Mesothelial cell of epicardium (in vitro differentiated cells): Measurements from ENCODE around the gene ELF1. TPM values are rescaled to one million over a fixed set of nuclear protein-coding genes. Genes with fewer than 3 reads are reported as not detected.

Source experiments
- DNase-seq, 2 experiments: peaks; one replicate each; pipeline ENCODE4 v3.0.0; 2021; ENCODE audit warnings: low spot score in 2 of 2; ENCODE audit not compliant: unreplicated experiment in 2 of 2
- H3K27ac Mint-ChIP-seq: 2 replicates; pipeline ENCODE4 v1.8.0; 2021; ENCODE audit warnings: mixed read lengths
- H3K27me3 Mint-ChIP-seq: 2 replicates; pipeline ENCODE4 v1.8.0; 2021; ENCODE audit warnings: low read depth, mixed read lengths
- H3K36me3 Mint-ChIP-seq: 2 replicates; pipeline ENCODE4 v1.8.0; 2021; ENCODE audit warnings: mixed read lengths
- H3K4me1 Mint-ChIP-seq: 2 replicates; pipeline ENCODE4 v1.8.0; 2021; ENCODE audit warnings: mixed read lengths
- H3K4me3 Mint-ChIP-seq: 2 replicates; pipeline ENCODE4 v1.8.0; 2021; ENCODE audit warnings: mild to moderate bottlenecking, moderate library complexity, mixed read lengths
- H3K9me3 Mint-ChIP-seq: 2 replicates; pipeline ENCODE4 v1.8.0; 2021; ENCODE audit warnings: mixed read lengths
- total RNA-seq: library from RNA; stranded (reverse); gene quantifications from 3 replicates; pipeline ENCODE4 v1.2.1, GENCODE V29; 2021
- TF ChIP-seq, protein P1 (sequence below): fragments of 200-600 bp; sonication (generic); IDR thresholded peaks from one replicate; pipeline ENCODE4 v1.5.0; 2021; ENCODE audit warnings: antibody characterized with exemption; ENCODE audit not compliant: unreplicated experiment

ELF1 gene
- total RNA-seq, 1 donor from 2014 or later = 76.9 TPM

DNA sequence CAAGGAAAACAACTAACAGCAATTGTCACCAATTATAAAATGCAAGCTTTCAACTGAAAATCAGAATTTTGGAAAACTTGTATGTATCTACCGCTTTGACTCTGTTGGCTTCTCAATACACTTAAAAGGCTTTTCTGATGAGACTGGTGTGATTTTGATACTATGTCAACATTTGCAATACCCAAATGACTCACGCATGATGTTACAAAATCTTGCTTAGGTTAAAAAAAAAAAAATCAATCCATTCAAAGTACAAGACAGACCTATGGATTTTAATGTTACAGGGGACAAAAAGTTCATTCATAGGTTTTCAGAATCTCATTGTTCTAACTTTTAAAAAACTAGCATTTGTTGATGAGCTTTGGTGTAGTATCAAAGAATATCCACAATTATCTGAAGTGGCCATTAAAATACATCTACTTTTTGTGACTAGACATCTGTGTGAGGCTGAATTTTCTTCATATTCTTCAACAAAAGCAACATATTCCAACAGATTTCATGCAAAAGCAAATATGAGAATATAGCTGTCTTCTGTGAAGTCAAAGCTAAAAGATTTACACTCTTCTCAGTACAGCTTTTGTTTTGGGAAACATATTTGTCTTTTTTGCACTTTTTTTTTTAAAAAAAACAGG, 10.7 kb downstream of the ELF1 start:
- H3K36me3 Mint-ChIP-seq = peaks cover 12% of the 10 kb centered on the region
- no peak overlapping the region for H3K4me3 Mint-ChIP-seq
- DNase-seq = no peak
- H3K4me1 Mint-ChIP-seq = peaks cover 34% of the 10 kb centered on the region
- H3K9me3 Mint-ChIP-seq = peaks cover 9% of the 10 kb centered on the region
- H3K27ac Mint-ChIP-seq = no peak overlapping the region
- TF ChIP-seq, protein P1, sequence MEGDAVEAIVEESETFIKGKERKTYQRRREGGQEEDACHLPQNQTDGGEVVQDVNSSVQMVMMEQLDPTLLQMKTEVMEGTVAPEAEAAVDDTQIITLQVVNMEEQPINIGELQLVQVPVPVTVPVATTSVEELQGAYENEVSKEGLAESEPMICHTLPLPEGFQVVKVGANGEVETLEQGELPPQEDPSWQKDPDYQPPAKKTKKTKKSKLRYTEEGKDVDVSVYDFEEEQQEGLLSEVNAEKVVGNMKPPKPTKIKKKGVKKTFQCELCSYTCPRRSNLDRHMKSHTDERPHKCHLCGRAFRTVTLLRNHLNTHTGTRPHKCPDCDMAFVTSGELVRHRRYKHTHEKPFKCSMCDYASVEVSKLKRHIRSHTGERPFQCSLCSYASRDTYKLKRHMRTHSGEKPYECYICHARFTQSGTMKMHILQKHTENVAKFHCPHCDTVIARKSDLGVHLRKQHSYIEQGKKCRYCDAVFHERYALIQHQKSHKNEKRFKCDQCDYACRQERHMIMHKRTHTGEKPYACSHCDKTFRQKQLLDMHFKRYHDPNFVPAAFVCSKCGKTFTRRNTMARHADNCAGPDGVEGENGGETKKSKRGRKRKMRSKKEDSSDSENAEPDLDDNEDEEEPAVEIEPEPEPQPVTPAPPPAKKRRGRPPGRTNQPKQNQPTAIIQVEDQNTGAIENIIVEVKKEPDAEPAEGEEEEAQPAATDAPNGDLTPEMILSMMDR = no peak
- no peaks in the 10 kb centered on the region for H3K27me3 Mint-ChIP-seq

DNA sequence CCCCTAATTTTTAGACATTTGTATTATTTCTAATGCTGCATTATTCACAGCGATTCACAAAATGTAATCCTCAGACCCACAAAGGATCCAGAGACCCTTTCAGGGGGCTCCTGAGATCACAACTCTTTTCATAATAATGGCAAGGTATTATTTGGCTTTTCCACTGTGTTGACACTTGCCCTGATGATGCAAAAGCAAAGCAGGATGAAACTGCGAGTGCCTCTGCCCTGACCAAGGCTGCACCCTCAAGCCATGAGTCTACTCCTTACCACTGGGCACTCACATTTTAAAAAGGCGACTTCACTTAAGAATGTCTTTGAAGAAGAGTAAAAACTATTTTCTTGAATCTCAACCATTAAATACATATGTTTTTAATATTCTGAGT, 11.4 kb downstream of the ELF1 start:
- Mint-ChIP-seq H3K9me3 (peaks cover 4% of the 10 kb centered on the region), H3K36me3 (peaks cover 8% of the 10 kb centered on the region), H3K27me3 (no peaks in the 10 kb centered on the region), H3K4me3 (no peak overlapping the region), H3K27ac (no peak overlapping the region), H3K4me1 (peaks cover 35% of the 10 kb centered on the region)
- TF ChIP-seq, protein P1 = no peak
- DNase-seq = no peak

DNA sequence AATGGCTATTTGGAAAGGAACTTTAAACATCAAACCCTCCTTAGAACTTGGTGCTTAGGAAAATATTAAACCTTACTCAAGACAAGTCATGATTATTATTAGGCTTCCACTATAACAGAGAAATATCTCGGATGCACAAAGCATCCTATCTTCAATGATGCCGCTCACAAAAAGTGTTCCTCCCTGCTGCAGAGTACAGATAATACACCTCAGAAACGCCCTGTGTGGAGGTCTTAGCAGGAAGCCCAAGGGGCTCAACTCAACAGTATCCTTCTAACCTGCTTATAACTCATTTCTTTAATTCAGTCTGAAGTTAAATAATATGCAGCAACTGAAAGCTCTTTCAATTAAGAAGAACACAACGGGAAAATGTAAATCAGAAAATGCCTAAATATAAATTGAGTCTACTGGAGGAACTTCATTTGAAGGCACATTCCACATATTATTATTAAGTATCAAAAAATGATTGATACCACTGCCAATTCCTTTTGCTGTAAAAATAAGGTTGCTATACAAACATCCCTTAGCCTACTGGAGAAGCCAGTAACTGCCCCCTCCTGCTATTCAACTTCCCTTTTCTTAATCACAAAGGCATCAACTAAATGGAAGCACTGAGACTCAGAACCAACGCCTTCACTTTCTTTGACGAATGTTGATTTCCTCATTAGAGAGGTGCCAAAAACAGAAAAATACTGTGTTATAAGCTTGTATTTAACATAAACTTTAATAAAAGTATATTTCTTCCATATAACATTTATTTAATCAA, 12.0 kb downstream of the ELF1 start:
- Mint-ChIP-seq H3K4me3 (no peak overlapping the region), H3K36me3 (peaks cover 6% of the 10 kb centered on the region), H3K27me3 (no peaks in the 10 kb centered on the region), H3K4me1 (peaks cover 35% of the 10 kb centered on the region), H3K27ac (peak overlapping the region; percentile 57), H3K9me3 (peaks cover 4% of the 10 kb centered on the region)
- no peak for DNase-seq
- TF ChIP-seq, protein P1 = no peak

DNA sequence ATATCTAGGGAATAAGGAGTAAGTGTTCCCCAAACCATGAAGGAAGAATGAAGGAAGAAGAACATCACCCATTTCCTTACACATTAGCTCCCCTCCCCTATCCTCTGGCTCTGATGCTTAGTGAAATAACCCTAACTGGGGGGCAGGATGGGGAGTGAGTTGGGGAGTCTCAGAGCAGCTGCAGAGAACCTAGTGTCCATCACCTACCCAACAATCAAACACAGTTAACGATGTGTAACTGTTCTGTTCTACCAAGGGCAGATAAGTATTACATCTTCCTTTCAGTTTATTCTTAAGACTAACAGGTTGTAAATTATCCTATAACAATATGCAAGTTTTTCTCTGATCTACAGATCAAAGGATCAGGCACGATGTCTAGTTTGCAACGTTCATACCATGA, 12.8 kb downstream of the ELF1 start:
- no peak for DNase-seq
- TF ChIP-seq, protein P1 = no peak
- no peaks in the 10 kb centered on the region for H3K27me3 Mint-ChIP-seq
- no peak overlapping the region for H3K4me3 Mint-ChIP-seq
- H3K36me3 Mint-ChIP-seq = peaks cover 5% of the 10 kb centered on the region
- peak overlapping the region; percentile 26 for H3K27ac Mint-ChIP-seq
- peaks cover 4% of the 10 kb centered on the region for H3K9me3 Mint-ChIP-seq
- H3K4me1 Mint-ChIP-seq = peaks cover 35% of the 10 kb centered on the region

DNA sequence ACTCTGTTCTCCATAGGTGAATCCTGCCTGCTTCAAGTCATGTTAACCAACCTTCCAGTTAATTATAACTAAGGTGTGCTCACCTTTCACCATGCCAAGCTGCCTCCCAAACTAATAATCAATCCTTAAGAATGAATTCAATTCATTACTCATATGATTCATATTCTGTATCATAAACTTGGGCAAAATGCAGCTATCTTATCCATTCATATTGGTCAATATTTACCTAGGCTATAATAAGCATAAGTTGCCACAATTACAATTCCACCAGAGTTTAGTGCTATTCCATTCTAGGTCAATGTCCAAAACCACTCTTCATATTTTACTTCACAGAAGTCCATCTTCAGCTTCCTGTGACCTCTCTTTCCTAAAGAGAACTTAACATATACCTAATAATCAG, 13.4 kb downstream of the ELF1 start:
- TF ChIP-seq, protein P1 = no peak
- peaks cover 6% of the 10 kb centered on the region for H3K36me3 Mint-ChIP-seq
- no peak for DNase-seq
- no peak overlapping the region for H3K27ac Mint-ChIP-seq
- H3K4me3 Mint-ChIP-seq = no peak overlapping the region
- H3K9me3 Mint-ChIP-seq = peaks cover 4% of the 10 kb centered on the region
- H3K27me3 Mint-ChIP-seq = no peaks in the 10 kb centered on the region
- H3K4me1 Mint-ChIP-seq = peaks cover 35% of the 10 kb centered on the region
